CD1c-positive myeloid dendritic cell (primary cell): Measurements from ENCODE around the gene LLGL2.
A peak's percentile ranks its signal among the peaks of the same experiment; 100 is the strongest.

Experiments used
- DNase-seq: peaks from one replicate; pipeline ENCODE4 v3.0.0-alpha.2; 2016; ENCODE audit errors: extremely low spot score

Gene LLGL2

DNA sequence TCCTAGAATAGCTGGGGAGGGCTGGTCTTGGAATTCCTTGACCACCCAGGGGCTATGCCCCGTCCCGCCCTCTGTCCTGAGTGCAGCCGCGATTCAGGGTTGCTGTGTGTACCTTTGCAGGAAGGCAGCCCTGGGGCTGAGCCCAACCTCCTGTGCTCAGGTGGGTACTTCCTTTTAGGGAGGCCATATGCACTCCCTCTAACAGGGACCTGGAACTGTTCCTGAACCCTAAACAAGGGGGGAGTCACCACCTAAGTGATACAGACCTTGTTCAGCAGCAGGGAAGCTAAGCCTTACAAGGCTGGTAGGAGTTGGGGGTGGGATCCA lies 24.6 kb downstream of the LLGL2 start:
- no peak for DNase-seq

GRCh38 chr17:75551266-75551665 lies 25.8 kb downstream of the LLGL2 start:
- no peak for DNase-seq

DNA sequence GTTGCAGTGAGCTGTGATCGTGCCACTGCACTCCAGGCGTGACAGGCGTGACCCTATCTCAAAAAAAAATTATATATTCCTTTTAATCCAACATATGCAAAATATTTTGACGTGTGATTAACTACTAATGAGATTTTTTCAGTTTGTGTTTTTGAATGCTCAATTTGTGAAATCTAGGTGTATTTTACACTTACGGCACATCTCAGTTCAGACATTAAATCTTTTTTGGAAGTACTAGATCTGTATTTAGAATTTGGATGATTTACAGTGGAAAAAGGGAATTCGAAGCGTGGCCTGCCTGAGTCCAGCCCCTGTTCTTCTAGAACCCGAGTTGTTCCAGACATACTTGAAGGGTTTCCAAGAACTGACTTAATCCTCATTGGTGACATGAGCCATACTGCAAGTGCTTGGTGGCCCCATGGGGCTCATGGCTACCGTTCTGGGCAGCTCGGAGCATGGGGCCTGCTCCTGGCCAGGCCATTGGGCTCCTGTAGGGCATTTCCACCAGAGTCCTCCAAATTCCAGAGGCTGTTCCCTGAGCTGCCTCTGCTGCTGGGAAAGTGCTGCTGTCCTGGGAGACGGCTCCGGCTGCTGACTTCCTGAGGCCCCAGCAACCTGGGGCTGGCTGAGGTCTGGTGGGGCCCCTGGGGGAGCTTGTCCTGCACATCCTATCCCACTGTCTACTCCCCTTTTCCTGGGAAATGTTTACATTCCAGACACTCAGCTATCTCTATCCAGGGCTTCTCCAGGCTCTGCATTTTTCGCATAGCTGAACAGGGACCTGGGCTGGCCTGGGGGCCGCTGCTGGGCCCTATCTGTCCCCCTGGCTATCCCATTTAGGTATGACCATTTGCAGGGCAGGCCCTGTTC lies 27.2 kb downstream of the LLGL2 start:
- DNase-seq, result no peak

DNA sequence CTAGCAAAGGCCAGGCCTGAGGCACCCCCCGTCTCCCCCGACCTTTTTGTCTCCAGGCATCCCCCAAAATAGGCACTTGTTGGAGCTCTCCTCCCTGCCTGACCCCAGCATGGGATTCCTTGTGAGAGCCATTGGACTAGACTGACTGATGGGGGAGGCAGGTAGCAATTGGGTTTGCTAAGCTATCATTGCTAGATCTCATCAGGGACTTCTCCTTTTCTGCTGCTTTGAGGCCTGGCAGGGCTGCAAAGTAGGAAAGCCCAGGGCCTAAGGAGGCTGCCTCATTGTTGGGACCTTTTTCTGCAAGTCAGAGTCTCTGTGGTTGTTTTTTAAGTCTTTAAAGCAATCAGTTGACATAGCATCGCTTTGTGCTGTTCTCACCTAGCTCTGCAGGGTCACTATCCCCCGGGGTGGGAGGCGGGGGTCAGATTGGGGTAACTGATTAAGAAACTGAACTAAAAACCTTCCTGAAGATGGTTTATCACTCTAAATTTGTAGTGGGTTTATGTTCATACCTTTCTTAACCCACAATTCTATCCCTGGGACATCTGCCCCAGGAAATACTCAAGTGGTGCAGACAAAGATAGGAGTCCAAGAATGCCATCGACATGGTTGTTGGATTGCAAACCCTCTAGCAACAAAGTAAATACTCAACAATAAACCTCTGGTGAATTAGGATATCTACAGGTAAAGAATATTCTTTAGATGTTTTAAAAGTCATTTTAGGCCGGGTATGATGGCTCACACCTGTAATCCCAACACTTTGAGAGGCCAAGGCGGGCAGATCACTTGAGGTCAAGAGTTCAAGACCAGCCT lies 28.0 kb downstream of the LLGL2 start:
- DNase-seq, result no peak

DNA sequence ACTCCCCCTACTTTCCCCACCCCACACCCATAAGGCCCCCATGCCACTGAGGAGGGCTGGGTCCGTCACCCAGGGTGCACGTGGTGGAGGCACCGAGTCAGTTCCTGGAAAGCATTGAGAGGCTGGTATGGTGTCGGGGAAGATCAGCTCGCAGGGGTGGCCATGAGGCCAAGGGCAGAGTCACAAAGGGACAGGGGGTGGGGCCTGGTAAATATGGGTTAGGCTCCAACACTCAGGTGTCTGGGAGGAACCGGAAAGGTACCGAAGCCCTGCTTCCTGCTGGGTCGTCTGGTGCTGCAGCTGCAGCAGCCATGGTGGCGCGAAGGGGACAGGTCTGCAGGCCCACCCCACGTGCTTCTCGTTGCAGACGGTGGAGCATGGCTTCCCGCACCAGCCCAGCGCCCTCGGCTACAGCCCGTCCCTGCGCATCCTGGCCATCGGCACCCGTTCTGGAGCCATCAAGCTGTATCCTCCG lies 30.2 kb downstream of the LLGL2 start:
- DNase-seq, result no peak

GRCh38 chr17:75557075-75557851 lies 31.8 kb downstream of the LLGL2 start:
- DNase-seq, result no peak

GRCh38 chr17:75557852-75558665 lies 32.6 kb downstream of the LLGL2 start:
- no peak for DNase-seq

GRCh38 chr17:75558666-75559530 lies 33.4 kb downstream of the LLGL2 start:
- no peak for DNase-seq

DNA sequence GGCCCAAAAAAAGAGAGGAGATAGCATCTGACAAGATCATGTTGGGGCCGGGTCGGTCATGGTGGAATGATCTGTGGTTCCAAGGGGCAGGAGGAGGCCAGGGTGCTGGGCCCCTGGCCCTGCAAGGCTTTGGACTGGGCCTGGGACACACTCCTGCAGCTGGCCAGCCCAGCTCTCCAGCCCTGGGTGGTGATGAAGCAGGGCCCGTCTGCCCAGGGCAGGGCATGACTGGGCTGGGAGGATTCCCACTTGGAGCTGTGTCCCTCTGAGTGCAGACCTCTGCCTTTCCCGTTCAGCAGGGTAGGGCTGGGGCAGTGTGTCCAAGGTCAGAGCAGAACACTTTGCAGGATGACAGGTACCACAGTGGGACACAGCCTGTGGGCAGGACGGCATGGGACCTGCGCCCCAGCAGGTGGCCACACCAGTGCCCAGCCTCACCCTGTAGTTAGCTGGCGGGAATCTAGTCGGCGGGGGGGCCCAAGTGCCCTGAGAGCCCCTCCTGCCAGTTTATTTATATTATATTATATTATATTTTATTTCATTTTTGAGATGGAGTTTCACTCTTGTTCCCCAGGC lies 34.5 kb downstream of the LLGL2 start:
- no peak for DNase-seq

DNA sequence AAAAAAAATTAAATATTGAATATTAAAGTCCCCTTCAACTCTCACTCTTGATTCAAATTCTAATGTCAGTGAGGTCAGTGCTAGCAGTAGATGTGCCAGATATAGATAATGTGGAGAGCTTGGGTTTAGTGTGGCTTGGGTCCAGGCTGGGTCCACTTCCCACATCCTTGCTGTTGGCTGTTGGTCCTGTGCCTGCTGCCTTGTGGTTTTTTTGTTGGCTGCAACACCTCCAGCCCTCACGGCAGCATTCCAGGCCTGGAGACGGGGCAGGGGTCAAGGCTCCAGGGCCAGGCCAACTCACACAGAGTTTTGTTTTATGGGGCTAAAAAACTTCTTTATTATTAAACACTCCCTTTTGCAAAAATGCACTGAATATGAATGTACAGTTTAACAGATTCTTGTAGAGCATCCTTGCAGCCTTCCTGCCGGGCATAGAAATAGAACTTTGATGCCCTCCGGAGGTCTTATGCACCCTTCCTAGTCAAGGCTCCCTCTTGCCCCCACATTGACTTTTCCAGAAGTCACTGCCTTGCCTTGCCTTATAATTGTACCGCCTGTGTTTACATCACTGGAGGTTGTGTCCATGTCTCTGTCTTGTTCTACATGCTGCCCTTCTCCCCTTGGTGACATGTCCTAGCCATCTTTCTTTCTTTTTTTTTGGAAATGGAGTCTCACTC lies 36.6 kb downstream of the LLGL2 start:
- DNase-seq, result no peak

DNA sequence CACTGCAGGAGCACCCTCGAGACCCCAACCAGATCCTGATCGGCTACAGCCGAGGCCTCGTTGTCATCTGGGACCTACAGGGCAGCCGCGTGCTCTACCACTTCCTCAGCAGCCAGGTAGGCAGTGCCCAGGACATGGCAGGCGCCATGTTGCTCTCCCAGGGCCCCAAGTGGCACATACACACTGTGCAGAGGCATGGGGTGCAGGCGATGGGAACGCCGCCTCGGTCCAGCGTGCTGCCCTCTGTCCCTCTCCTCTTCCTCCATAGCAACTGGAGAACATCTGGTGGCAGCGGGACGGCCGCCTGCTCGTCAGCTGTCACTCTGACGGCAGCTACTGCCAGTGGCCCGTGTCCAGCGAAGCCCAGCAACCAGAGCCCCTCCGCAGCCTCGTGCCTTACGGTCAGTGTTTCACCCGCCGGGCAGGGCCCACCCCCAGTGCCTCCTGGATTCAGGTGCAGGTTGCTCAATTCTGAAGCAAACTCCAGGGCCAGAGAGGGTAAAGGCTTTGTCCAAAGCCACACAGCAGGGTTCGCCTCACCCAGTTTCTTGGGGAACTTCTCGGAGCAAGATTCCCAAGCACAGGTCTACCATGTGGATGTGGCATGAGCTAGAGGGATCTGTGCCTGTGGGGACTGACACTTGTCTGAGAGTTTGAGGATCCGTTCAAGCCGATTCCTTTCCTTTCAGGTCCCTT lies 37.7 kb downstream of the LLGL2 start:
- DNase-seq, result no peak

- DNase-seq, result no peak
Measured at GRCh38 chr17:75564195-75564594, 38.7 kb downstream of the LLGL2 start.

DNA sequence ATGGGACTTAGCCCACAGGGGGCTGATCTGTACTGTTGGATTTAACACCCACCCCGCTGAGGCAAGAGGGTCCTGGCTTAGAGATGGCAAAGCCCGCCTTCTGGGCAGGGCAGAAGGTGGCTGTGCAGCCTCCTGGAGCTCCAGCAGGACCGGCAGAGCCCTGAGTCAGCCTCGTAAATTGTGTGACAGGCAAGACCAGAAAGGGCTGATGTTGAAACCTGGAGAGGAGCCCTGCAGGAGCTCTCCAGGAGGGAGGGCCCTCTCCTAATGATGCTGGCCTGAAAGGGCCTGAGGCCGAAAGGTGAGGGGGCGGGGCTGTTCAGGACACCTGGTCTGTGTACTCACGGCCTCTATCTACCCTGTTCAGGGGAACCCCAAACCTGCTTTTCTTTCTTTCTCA lies 39.6 kb downstream of the LLGL2 start:
- DNase-seq, result no peak

DNA sequence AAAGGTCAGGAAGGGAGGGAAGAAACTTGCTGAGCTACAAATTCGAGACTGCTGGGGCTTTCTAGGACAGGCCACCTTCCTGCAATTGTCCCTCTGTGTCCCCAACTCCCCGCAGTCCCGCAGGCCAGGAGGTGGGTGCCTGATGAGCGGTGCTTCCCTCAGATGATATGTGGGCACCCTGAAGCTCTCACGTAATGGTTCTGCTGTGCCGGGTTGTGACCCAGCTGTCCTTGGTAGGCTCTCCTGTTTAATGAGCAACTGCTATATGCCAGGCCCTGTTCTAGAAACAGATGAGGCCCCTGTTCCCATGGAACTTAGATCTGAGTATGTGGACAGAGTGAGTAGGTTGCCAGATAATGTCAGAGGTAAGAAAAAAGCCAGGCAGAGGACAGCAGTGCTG lies 40.1 kb downstream of the LLGL2 start:
- no peak for DNase-seq

- no peak for DNase-seq
Measured at GRCh38 chr17:75566416-75566815, 40.9 kb downstream of the LLGL2 start.

DNA sequence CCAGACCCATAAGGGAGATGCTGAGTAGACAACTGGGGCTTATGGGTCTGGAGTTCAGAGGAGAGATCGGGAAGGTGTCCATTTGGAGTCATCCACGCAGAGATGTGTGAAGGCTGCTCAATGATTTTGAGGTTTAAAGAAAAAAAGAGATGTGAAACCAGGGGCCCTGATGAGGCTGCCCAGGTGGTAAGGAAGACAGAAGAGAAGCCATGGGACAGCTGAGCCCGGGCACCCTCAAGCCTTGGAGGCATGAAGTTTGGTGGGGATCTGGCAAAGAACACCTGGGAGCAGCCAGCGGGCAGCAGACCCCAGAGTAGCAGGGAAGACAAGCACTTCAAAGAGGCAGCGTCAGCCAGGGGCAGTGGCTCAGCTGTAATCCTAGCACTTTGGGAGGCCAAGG lies 41.3 kb downstream of the LLGL2 start:
- peak; percentile 4 for DNase-seq

DNA sequence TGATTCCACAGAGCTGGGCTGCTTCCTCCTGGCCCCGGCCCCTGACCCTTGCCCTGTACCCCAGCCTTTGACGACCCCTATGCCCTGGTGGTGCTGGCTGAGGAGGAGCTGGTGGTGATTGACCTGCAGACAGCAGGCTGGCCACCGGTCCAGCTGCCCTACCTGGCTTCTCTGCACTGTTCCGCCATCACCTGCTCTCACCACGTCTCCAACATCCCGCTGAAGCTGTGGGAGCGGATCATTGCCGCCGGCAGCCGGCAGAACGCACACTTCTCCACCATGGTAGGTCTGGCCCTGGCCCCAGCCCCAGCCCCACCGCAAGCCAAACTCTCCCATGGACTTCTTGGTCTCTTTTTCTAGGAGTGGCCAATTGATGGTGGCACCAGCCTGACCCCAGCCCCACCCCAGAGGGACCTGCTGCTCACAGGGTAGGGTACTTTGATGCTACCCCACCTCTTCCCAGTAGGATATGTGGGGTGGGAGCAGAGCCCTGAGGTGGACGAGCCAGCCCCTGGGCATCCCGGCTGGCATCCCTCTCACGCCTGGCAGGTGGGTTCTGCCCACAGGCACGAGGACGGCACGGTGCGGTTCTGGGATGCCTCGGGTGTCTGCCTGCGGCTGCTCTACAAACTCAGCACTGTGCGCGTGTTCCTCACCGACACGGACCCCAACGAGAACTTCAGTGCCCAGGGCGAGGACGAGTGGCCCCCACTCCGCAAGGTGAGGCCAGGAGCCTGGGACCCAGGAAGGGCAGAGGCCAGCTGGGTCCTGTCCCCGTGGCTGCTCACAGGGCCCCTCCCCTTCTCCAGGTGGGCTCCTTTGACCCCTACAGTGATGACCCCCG lies 43.1 kb downstream of the LLGL2 start:
- no peak for DNase-seq
